ENCODE results near the gene PDE6D. TPM values are rescaled to one million over a fixed set of nuclear protein-coding genes. Genes with fewer than 3 reads are reported as not detected.
A peak's percentile ranks its signal among the peaks of the same experiment; 100 is the strongest.

The PDE6D gene
- total RNA-seq, 4 donors from 2014 or later, result 20.0 to 59.4 (median 25.7) TPM

- Histone ChIP-seq H3K4me1 (peaks cover 3 to 27% (median 17%) of the 10 kb centered on the region in 4 donors), H3K4me3 (peak overlapping the region; percentile 93 to 99 (median 98)), H3K27ac (peak overlapping the region; percentile 98 to 100 (median 100)), H3K27me3 (no peaks in the 10 kb centered on the region), H3K36me3 (peaks cover 0 to 19% (median 0%) of the 10 kb centered on the region in 3 donors), H3K9me3 (no peaks in the 10 kb centered on the region)
- peak; percentile 40 to 63 (median 61) for DNase-seq
- peak; percentile 16 to 43 for TF ChIP-seq POLR2A (IDR thresholded peaks at IDR 0.05)
- no peak for TF ChIP-seq CTCF (IDR thresholded peaks at IDR 0.05)
Measured at GRCh38 chr2:231710799-231711676, 70.0 kb downstream of the PDE6D start.

GRCh38 chr2:231709981-231710798 is 70.9 kb downstream of the PDE6D start:
- Histone ChIP-seq H3K36me3 (peaks cover 0 to 19% (median 0%) of the 10 kb centered on the region in 3 donors), H3K4me1 (peaks cover 3 to 35% (median 17%) of the 10 kb centered on the region in 4 donors), H3K27ac (peak overlapping the region; percentile 98 to 100 (median 100)), H3K27me3 (no peaks in the 10 kb centered on the region), H3K4me3 (peak overlapping the region; percentile 93 to 99 (median 98)), H3K9me3 (no peaks in the 10 kb centered on the region)
- TF ChIP-seq CTCF (IDR thresholded peaks at IDR 0.05), result peak; percentile 77 to 100 (median 98)
- TF ChIP-seq POLR2A (IDR thresholded peaks at IDR 0.05), result peak; percentile 55 to 65
- DNase-seq, result peak; percentile 80 to 93 (median 92)

GRCh38 chr2:231709636-231709980 is 71.5 kb downstream of the PDE6D start:
- TF ChIP-seq POLR2A (IDR thresholded peaks at IDR 0.05), result no peak
- no peak for TF ChIP-seq CTCF (IDR thresholded peaks at IDR 0.05)
- Histone ChIP-seq H3K27me3 (no peaks in the 10 kb centered on the region), H3K4me3 (peak overlapping the region; percentile 93 to 99 (median 98)), H3K9me3 (no peaks in the 10 kb centered on the region), H3K27ac (peak overlapping the region; percentile 98 to 100 (median 100)), H3K36me3 (peaks cover 0 to 19% (median 0%) of the 10 kb centered on the region in 3 donors), H3K4me1 (peaks cover 3 to 37% (median 17%) of the 10 kb centered on the region in 4 donors)
- peak in 2 of 3 donors; percentile 40 to 71 for DNase-seq

- Histone ChIP-seq H3K36me3 (peaks cover 0 to 19% (median 0%) of the 10 kb centered on the region in 3 donors), H3K27me3 (no peaks in the 10 kb centered on the region), H3K4me3 (peak overlapping the region; percentile 93 to 99 (median 98)), H3K9me3 (no peaks in the 10 kb centered on the region), H3K27ac (peak overlapping the region; percentile 98 to 100 (median 100)), H3K4me1 (peaks cover 3 to 34% (median 17%) of the 10 kb centered on the region in 4 donors)
- no peak for TF ChIP-seq POLR2A (IDR thresholded peaks at IDR 0.05)
- peak in 3 of 6 experiments; percentile 13 to 21 (median 20) for TF ChIP-seq CTCF (IDR thresholded peaks at IDR 0.05)
- DNase-seq, result peak; percentile 25 to 74 (median 71)
Measured at GRCh38 chr2:231708773-231709635, 72.1 kb downstream of the PDE6D start.
